Tibial nerve (tissue), 4 donors: Measurements from ENCODE around the gene PARP3. TPM values are rescaled to one million over a fixed set of nuclear protein-coding genes. Genes with fewer than 3 reads are reported as not detected.

Experiments used
- DNase-seq, 2 donors: peaks; one replicate each; pipeline ENCODE4 v3.0.0-alpha.2; 2019; ENCODE audit warnings: low spot score in 2 of 2
- H3K27ac ChIP-seq, 4 donors: fragments of 200-600 bp; sonication (generic) in 3 of 4; one replicate each; pipeline ENCODE4 v1.5.1; 2017 to 2019; ENCODE audit warnings: mild to moderate bottlenecking in 1 of 4
- H3K27me3 ChIP-seq, 2 donors: fragments of 200-600 bp; sonication (generic) in 1 of 2; one replicate each; pipeline versions ENCODE4 v1.5.1 to v1.6.0; 2017 to 2019
- H3K36me3 ChIP-seq, 3 donors: fragments of 200-600 bp; sonication (generic); one replicate each; pipeline ENCODE4 v1.5.1; 2018 to 2019
- H3K4me1 ChIP-seq, 4 donors: fragments of 200-600 bp; sonication (generic) in 3 of 4; one replicate each; pipeline ENCODE4 v1.5.1; 2017 to 2019
- H3K4me3 ChIP-seq, 4 donors: fragments of 200-600 bp; sonication (generic) in 3 of 4; one replicate each; pipeline ENCODE4 v1.5.1; 2017 to 2019; ENCODE audit warnings: mild to moderate bottlenecking in 1 of 4, moderate library complexity in 1 of 4
- H3K9me3 ChIP-seq, 4 donors: fragments of 200-600 bp; sonication (generic) in 3 of 4; one replicate each; pipeline ENCODE4 v1.5.1; 2017 to 2019
- EP300 ChIP-seq, 2 donors: sonication (generic); formaldehyde crosslinking; IDR thresholded peaks; one replicate each; pipeline ENCODE4 v1.6.1; 2017; ENCODE audit warnings: antibody characterized with exemption in 2 of 2, mild to moderate bottlenecking in 1 of 2
- POLR2A ChIP-seq, 2 donors: fragments of 450-650 bp; IDR thresholded peaks; one replicate each; pipeline ENCODE4 v1.6.1; 2017; ENCODE audit warnings: antibody characterized with exemption in 2 of 2, mild to moderate bottlenecking in 2 of 2, moderate library complexity in 2 of 2
- WGBS, 2 donors: methylation state at CpG; one replicate each; pipeline ENCODE4 v1.1.5; 2018; 5-methylcytosine and 5-hydroxymethylcytosine counted together
- small RNA-seq: library from RNA; depleted of rRNA; stranded (forward); fragments of <200 nt; gene quantifications from one replicate; pipeline ENCODE3, GENCODE V24; 2016
- total RNA-seq, 4 donors: library from RNA; depleted of rRNA; stranded (reverse); fragments of >200 nt; gene quantifications; one replicate each; pipeline ENCODE4 v1.1.0, GENCODE V29; 2016
- TF ChIP-seq, protein P1 (sequence below), 5 experiments: fragments of 200-600 bp in 3 of 5; fragments of 450-650 bp in 2 of 5; sonication (generic) in 3 of 5; IDR thresholded peaks; one replicate each; pipeline ENCODE4 v1.5.1; 2016 to 2019; ENCODE audit warnings: antibody characterized with exemption in 5 of 5, mild to moderate bottlenecking in 3 of 5, moderate library complexity in 2 of 5

The PARP3 gene
- total RNA-seq, 4 donors from 2014 or later = 19.9 to 55.9 (median 40.6) TPM

DNA sequence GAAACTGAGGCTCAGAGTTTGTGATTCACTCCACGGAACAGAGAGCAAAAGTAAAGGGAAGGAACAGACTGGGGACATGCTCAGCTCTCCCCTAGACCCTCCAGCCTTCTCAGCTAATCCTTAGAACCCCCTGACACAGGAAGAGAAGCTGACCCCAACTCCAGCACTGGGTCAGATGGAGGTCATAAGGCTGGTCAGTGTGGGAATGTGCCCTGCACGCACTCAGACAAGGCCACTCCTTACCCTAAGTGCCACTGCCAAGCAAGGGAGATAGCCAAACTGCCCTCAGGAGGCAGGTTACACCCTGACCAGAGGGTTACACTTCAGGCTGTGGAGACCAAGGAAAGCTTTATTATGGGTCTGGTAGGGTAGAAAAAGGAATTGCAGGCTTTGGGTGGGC is 52.4 kb downstream of the PARP3 start:
- peak overlapping the region in 3 of 4 donors; percentile 82 to 94 (median 90) for H3K27ac ChIP-seq
- TF ChIP-seq EP300 (IDR thresholded peaks at IDR 0.05) (no peak), POLR2A (IDR thresholded peaks at IDR 0.05) (no peak)
- TF ChIP-seq, protein P1, sequence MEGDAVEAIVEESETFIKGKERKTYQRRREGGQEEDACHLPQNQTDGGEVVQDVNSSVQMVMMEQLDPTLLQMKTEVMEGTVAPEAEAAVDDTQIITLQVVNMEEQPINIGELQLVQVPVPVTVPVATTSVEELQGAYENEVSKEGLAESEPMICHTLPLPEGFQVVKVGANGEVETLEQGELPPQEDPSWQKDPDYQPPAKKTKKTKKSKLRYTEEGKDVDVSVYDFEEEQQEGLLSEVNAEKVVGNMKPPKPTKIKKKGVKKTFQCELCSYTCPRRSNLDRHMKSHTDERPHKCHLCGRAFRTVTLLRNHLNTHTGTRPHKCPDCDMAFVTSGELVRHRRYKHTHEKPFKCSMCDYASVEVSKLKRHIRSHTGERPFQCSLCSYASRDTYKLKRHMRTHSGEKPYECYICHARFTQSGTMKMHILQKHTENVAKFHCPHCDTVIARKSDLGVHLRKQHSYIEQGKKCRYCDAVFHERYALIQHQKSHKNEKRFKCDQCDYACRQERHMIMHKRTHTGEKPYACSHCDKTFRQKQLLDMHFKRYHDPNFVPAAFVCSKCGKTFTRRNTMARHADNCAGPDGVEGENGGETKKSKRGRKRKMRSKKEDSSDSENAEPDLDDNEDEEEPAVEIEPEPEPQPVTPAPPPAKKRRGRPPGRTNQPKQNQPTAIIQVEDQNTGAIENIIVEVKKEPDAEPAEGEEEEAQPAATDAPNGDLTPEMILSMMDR (IDR thresholded peaks at IDR 0.05) = no peak
- peaks cover 0 to 46% (median 18%) of the 10 kb centered on the region in 4 donors for H3K4me1 ChIP-seq
- DNase-seq = no peak
- peak overlapping the region in 3 of 4 donors; percentile 69 to 91 (median 86) for H3K4me3 ChIP-seq
- 54 to 64% methylated on average over 2 of the region's 2 CpGs for WGBS, 2 donors
- peaks cover 0 to 49% (median 6%) of the 10 kb centered on the region in 3 donors for H3K36me3 ChIP-seq
- H3K27me3 ChIP-seq = no peaks in the 10 kb centered on the region
- no peaks in the 10 kb centered on the region for H3K9me3 ChIP-seq

DNA sequence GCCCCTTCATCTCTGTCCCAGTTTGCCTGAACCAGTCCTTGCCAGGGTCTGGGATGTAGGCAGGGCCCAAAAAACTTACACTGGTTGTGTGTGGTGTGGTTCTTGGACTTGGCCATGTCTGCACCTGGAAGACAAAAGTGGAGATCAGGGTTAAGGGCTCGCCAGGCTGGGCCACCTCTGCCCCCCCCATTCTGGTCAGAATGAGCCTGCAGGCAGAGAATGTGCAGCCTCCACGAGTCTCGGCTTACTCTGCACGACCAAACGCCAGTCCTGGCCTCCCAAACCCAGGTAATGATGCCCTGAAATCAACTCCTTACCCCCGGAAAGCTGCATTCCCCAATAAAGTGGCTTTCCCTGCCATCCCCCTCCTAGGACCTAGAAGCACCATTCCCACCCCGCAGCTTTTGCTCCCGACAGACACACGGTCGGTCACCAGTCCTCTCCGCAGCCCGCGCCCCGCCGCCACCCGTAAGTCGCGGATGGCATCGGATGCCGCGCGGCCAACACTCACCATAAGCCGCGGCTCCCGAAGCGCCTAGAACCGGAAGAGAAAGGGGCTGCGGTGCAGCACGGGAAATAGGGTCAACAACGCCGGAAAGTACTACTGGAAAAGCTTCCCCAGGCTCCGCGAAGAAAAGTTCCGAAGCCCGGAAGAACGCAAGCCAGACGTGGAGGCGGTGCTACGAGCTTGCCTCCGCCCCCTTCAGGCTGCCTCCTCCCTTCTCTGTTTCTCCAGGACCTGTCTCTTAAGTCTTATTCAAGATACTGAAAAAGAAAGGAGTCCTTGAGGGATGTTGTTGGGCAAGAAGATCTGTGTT is 53.4 kb downstream of the PARP3 start, which contains the start of gene RPL29:
RPL29 (minus strand) TSS at position 550 of the 818 bp plus-strand sequence; CDS start at position 116, 434 bp downstream.
- H3K27ac ChIP-seq = peak within 1 kb of the TSS; percentile 69 to 94 (median 86)
- WGBS, 2 donors = 0 to 1% methylated on average over 38 to 40 of the region's 40 CpGs

DNA sequence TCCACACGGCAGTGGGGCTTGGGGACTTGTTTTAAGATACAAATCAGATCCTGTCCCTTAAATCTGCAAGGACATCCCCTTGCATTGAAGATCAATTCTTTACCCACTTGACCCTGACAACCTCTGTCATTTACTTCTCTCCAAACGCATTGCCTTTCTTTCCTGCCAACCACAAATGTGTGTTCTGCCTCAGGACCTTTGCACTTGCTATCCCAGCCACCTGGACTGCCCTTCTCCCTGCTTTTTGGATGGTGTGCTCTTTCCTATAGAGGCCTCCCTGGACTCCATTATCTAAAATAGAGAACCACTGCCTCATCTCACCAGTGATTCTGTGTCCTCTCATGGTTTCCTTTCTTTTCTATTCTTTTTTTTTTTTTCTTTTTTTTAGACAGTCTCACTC is 55.0 kb downstream of the PARP3 start:
- peaks cover 0 to 27% (median 6%) of the 10 kb centered on the region in 3 donors for H3K36me3 ChIP-seq
- DNase-seq = no peak
- 54 to 55% methylated on average over 2 of the region's 2 CpGs for WGBS, 2 donors
- H3K27me3 ChIP-seq = no peaks in the 10 kb centered on the region
- no peak overlapping the region for H3K4me3 ChIP-seq
- no peaks in the 10 kb centered on the region for H3K9me3 ChIP-seq
- no peak overlapping the region for H3K27ac ChIP-seq
- peaks cover 0 to 42% (median 20%) of the 10 kb centered on the region in 4 donors for H3K4me1 ChIP-seq
- TF ChIP-seq, protein P1 (IDR thresholded peaks at IDR 0.05) = no peak
- TF ChIP-seq POLR2A (IDR thresholded peaks at IDR 0.05) = no peak
- TF ChIP-seq EP300 (IDR thresholded peaks at IDR 0.05) = no peak

More for the DNA sequence above, 53.4 kb downstream of the PARP3 start, which contains the start of gene RPL29:
- H3K4me1 ChIP-seq = peaks cover 0 to 40% (median 18%) of the 10 kb centered on the region in 4 donors
- H3K9me3 ChIP-seq = no peaks in the 10 kb centered on the region
- TF ChIP-seq, protein P1 (IDR thresholded peaks at IDR 0.05) = peak in 4 of 5 experiments; percentile 9 to 62 (median 37)
- TF ChIP-seq EP300 (IDR thresholded peaks at IDR 0.05) (peak; percentile 95 to 97), POLR2A (IDR thresholded peaks at IDR 0.05) (peak in 1 of 2 donors; percentile 62)
- DNase-seq = peak; percentile 83 to 87
- no peaks in the 10 kb centered on the region for H3K27me3 ChIP-seq
- peak within 1 kb of the TSS; percentile 69 to 91 (median 80) for H3K4me3 ChIP-seq
- H3K36me3 ChIP-seq = peaks cover 0 to 43% (median 6%) of the 10 kb centered on the region in 3 donors

DNA sequence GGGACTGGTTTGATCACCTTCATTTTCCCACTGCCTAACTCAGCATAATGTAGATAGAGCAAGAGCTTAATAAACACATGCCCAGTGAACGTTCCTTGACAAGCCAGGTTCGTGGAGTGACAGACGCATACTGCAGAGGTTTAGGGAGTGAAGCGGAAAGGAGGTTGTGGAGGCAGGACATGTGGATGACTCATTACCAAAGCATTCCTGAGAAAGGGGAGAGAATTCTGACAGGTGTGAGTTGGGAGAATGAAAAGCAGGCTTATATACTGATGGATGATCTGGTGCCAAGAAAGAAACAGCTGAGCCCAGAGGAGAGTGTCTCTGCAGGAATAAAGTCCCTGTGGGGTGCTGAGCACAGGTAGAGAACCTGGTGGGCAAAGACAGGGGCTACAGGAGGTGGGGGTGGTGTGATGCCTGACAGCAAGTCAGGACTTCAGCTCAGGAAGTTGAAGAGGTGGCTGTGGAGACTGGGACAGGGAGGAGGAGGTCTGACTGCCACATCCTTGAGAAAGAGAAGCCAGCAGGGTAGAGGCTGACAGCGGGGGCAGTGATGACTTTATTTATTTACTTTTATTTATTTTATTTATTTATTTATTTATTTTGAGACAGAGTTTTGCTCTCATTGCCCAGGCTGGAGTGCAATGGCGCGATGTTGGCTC is 55.9 kb downstream of the PARP3 start:
- TF ChIP-seq POLR2A (IDR thresholded peaks at IDR 0.05) = no peak
- TF ChIP-seq, protein P1 (IDR thresholded peaks at IDR 0.05) = no peak
- no peak for TF ChIP-seq EP300 (IDR thresholded peaks at IDR 0.05)
- no peak for DNase-seq
- no peak overlapping the region for H3K4me3 ChIP-seq
- peaks cover 0 to 18% (median 6%) of the 10 kb centered on the region in 3 donors for H3K36me3 ChIP-seq
- peaks cover 0 to 33% (median 16%) of the 10 kb centered on the region in 4 donors for H3K4me1 ChIP-seq
- H3K27ac ChIP-seq = no peak overlapping the region
- H3K9me3 ChIP-seq = no peaks in the 10 kb centered on the region
- no peaks in the 10 kb centered on the region for H3K27me3 ChIP-seq
- 58 to 68% methylated on average over 7 of the region's 7 CpGs for WGBS, 2 donors

Small RNAs within 50 kb of the gene (small RNA-seq; reads per million reads assigned to genes)
- not detected for gene AC115284.1

Other genes with a start within 250 kb of the PARP3 start
- 1 to 10 TPM in 2 of 4 donors, under 1 TPM in 2; 0.59 to 2.6 (median 0.91) TPM for gene GRM2, start 235.3 kb upstream of the PARP3 start, total RNA-seq
- not detected for gene IQCF6, start 163.1 kb upstream of the PARP3 start, total RNA-seq
- gene IQCF2, start 80.7 kb upstream of the PARP3 start, total RNA-seq = not detected
- not detected for gene IQCF5, start 66.8 kb upstream of the PARP3 start, total RNA-seq
- gene IQCF1, start 39.0 kb upstream of the PARP3 start, total RNA-seq = not detected
- gene RRP9, start 459 bp upstream of the PARP3 start, total RNA-seq = 10 to 100 TPM; 14.9 to 32.9 (median 21.3) TPM
- gene GPR62, start 13.0 kb downstream of the PARP3 start, total RNA-seq = 1 to 10 TPM in 1 of 4 donors, under 1 TPM in 1, not detected in 2; 0.87 to 1.0 TPM
- gene PCBP4, start 25.1 kb downstream of the PARP3 start, total RNA-seq = 1,000 to 10,000 TPM in 2 of 4 donors, 100 to 1,000 TPM in 2; 838 to 1,216 (median 1,000) TPM
- gene ABHD14B, start 31.7 kb downstream of the PARP3 start, total RNA-seq = 10 to 100 TPM; 37.5 to 61.4 (median 50.0) TPM
- gene ABHD14A, start 32.7 kb downstream of the PARP3 start, total RNA-seq = 10 to 100 TPM; 20.1 to 52.7 (median 22.6) TPM
- gene ACY1, start 41.2 kb downstream of the PARP3 start, total RNA-seq = 10 to 100 TPM; 32.2 to 61.0 (median 45.6) TPM
- gene RPL29, start 53.5 kb downstream of the PARP3 start, total RNA-seq = 1,000 to 10,000 TPM in 3 of 4 donors, 100 to 1,000 TPM in 1; 809 to 1,472 (median 1,336) TPM
- gene DUSP7, start 114.2 kb downstream of the PARP3 start, total RNA-seq = 10 to 100 TPM in 3 of 4 donors, 1 to 10 TPM in 1; 8.1 to 15.0 (median 11.5) TPM
- 1 to 10 TPM in 3 of 4 donors, under 1 TPM in 1; 0.84 to 3.1 (median 2.4) TPM for gene POC1A, start 212.1 kb downstream of the PARP3 start, total RNA-seq